HUES64 (cell line): Measurements from ENCODE around the gene DR1.

Source experiments
- H3K27ac ChIP-seq: 2 replicates; pipeline ENCODE4 v1.7.0; 2013; ENCODE audit warnings: low read depth, low read length, inconsistent platforms
- H3K27me3 ChIP-seq: 2 replicates; pipeline ENCODE4 v1.6.1; 2013; ENCODE audit warnings: mild to moderate bottlenecking, low read length; ENCODE audit not compliant: insufficient read depth
- H3K36me3 ChIP-seq: 2 replicates; pipeline ENCODE4 v1.6.1; 2013; ENCODE audit warnings: mild to moderate bottlenecking, low read length; ENCODE audit not compliant: insufficient read depth
- H3K4me1 ChIP-seq: 2 replicates; pipeline ENCODE4 v1.6.1; 2013; ENCODE audit warnings: mild to moderate bottlenecking, low read length, moderate library complexity; ENCODE audit not compliant: insufficient read depth
- H3K4me3 ChIP-seq: 2 replicates; pipeline ENCODE4 v1.5.1; 2013; ENCODE audit warnings: mild to moderate bottlenecking, low read length, moderate library complexity
- H3K9ac ChIP-seq: 2 replicates; pipeline ENCODE4 v1.6.1; 2013; ENCODE audit warnings: mild to moderate bottlenecking, low read depth, low read length
- H3K9me3 ChIP-seq: 2 replicates; pipeline ENCODE4 v1.6.1; 2013; ENCODE audit warnings: low read depth, low read length; ENCODE audit not compliant: insufficient read depth
- WGBS: fragments of 150-250, 120-280 bp; methylation state at CpG from one replicate; pipeline ENCODE4 v1.1.7; 2013; ENCODE audit warnings: missing lambda C conversion rate; 5-methylcytosine and 5-hydroxymethylcytosine counted together

The DR1 gene

DNA sequence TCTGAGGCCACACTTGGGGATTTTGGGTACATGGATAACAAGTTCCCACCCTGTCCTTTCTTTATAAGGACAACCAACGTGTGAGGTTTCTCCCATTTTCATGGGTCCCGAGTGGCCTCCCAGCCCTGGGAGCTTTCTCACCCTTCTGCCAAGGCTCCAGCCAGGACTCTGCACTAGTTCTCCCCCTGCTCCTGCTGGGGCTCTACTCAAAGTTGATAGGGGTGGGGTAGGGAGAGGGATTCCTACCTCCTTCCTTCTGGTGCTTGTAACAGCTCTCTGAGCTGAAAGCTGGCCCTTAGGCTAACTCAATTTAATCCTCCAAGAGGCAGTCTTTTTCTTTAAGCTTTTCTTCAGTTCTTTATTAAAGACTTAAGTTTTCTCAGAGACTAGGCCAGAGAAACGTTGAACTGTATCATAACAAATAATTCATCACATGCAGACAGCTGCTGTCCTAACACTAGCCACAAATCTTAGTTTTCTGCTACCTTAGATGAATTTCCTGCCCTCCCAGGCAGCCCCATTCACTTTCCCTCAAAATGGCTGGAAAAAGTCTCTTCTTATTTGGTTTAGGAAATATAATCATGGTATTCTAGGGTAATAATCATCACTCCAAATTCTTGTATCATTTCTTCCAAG is 22.4 kb upstream of the DR1 start:
- Histone ChIP-seq H3K27ac (no peak overlapping the region; the same call in 1 of the 2 replicates), H3K4me3 (no peak overlapping the region)
- 83% methylated on average over 3 of the region's 3 CpGs for WGBS

GRCh38 chr1:93324486-93325464 is 20.9 kb upstream of the DR1 start:
- peaks cover 7% of the 10 kb centered on the region for H3K9me3 ChIP-seq
- H3K4me1 ChIP-seq = peaks cover 7% of the 10 kb centered on the region; the same call in 1 of the 2 replicates
- no peaks in the 10 kb centered on the region for H3K27me3 ChIP-seq
- H3K27ac ChIP-seq = no peak overlapping the region
- no peak overlapping the region for H3K4me3 ChIP-seq
- WGBS = 88% methylated on average over 6 of the region's 8 CpGs
- H3K36me3 ChIP-seq = no peaks in the 10 kb centered on the region
- H3K9ac ChIP-seq = no peak overlapping the region

More for the DNA sequence above, 22.4 kb upstream of the DR1 start:
- Histone ChIP-seq H3K4me1 (peaks cover 7% of the 10 kb centered on the region; the same call in 1 of the 2 replicates), H3K9me3 (peaks cover 7% of the 10 kb centered on the region), H3K27me3 (no peaks in the 10 kb centered on the region), H3K9ac (no peak overlapping the region), H3K36me3 (no peaks in the 10 kb centered on the region)

DNA sequence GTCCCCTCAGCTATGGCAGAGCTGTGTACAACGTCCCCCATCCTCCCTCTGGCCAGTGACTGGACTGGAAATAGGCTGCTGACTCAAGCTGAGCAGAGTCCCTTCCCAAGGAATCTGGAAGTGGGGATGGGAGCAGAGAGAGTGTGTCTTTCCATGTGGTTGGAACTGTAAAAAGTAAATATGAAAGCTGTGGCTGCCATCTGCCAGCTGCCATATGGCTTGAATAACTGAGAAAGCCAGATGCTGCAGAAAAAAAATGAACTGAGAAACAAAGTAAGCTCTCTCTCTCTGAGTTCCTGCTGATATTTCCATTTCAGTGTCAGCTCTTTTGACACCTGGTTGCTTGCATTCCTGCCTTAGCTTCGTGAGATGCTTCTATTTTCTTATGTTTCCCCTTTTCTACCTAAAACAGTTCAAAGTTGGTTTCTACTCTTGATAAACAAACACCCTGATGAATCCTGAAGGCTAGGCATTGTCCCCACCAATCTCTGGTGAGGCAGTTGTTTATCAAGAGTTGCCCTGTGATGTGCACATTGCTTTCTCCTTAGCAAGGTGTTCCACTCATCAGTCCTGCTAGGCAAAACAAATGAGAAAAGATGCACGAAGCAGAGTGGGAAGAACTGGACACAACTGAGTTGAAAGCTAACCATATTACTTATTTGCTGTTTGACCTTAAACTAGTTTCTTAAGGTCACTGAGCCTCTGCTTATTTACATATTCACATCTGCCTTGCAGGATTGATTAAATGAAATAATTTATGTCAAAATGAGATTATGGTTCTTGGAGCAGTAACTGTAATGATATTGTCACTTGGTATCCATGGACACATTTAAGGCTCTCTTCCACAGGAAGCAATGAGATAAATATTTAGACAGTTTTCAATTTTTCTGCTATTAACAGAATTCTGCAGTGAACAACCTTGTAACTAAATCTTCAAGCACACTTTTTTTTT is 16.6 kb upstream of the DR1 start:
- H3K4me3 ChIP-seq = no peak overlapping the region
- no peak overlapping the region for H3K27ac ChIP-seq
- WGBS = 82% methylated on average over 3 of the region's 3 CpGs
- H3K4me1 ChIP-seq = peaks cover 13% of the 10 kb centered on the region
- H3K9ac ChIP-seq = no peak overlapping the region
- H3K27me3 ChIP-seq = no peaks in the 10 kb centered on the region
- H3K9me3 ChIP-seq = no peaks in the 10 kb centered on the region
- no peaks in the 10 kb centered on the region for H3K36me3 ChIP-seq

GRCh38 chr1:93330196-93330595 is 15.5 kb upstream of the DR1 start:
- Histone ChIP-seq H3K27ac (no peak overlapping the region), H3K4me3 (no peak overlapping the region), H3K27me3 (no peaks in the 10 kb centered on the region), H3K9ac (no peak overlapping the region), H3K36me3 (no peaks in the 10 kb centered on the region), H3K4me1 (peaks cover 10% of the 10 kb centered on the region; the same call in 1 of the 2 replicates), H3K9me3 (no peaks in the 10 kb centered on the region)
- 87% methylated on average over 1 of the region's 1 CpG for WGBS

GRCh38 chr1:93330617-93331016 is 15.1 kb upstream of the DR1 start:
- WGBS = 96% methylated on average over 3 of the region's 3 CpGs
- H3K4me1 ChIP-seq = peaks cover 10% of the 10 kb centered on the region; the same call in 1 of the 2 replicates
- H3K27me3 ChIP-seq = no peaks in the 10 kb centered on the region
- no peak overlapping the region for H3K4me3 ChIP-seq
- no peak overlapping the region for H3K27ac ChIP-seq
- no peaks in the 10 kb centered on the region for H3K36me3 ChIP-seq
- no peak overlapping the region for H3K9ac ChIP-seq
- no peaks in the 10 kb centered on the region for H3K9me3 ChIP-seq

- H3K9ac ChIP-seq = no peak overlapping the region
- H3K27me3 ChIP-seq = no peaks in the 10 kb centered on the region
- no peak overlapping the region for H3K27ac ChIP-seq
- peaks cover 12% of the 10 kb centered on the region; the same call in 1 of the 2 replicates for H3K4me1 ChIP-seq
- H3K9me3 ChIP-seq = no peaks in the 10 kb centered on the region
- WGBS = 82% methylated on average over 1 of the region's 2 CpGs
- no peaks in the 10 kb centered on the region; the same call in 1 of the 2 replicates for H3K36me3 ChIP-seq
- no peak overlapping the region for H3K4me3 ChIP-seq
These were observed 14.3 kb upstream of the DR1 start for GRCh38 chr1:93331412-93331811.

DNA sequence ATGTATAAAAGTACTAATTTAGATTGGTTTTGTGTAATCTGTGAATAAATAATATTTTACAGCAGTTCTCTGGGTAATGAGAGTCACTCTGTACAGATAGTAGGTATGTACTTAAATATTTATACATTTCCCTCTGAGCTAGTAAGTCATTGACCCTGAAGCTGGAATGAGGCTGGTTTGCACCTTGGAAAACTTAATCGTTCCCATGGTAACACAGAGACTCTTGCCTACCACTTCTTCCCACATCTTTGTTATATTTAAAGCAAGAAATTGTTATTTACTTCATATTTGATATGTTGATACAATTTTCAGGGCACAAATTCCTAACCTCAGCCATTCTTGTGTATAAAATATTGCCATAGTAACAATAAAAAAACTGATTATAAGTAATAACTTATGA is 13.3 kb upstream of the DR1 start:
- no peak overlapping the region for H3K9ac ChIP-seq
- H3K4me3 ChIP-seq = no peak overlapping the region
- WGBS = 100% methylated on average over 1 of the region's 1 CpG
- H3K27ac ChIP-seq = no peak overlapping the region
- H3K9me3 ChIP-seq = no peaks in the 10 kb centered on the region
- peaks cover 14% of the 10 kb centered on the region; the same call in 1 of the 2 replicates for H3K4me1 ChIP-seq
- H3K27me3 ChIP-seq = no peaks in the 10 kb centered on the region
- peaks cover 3% of the 10 kb centered on the region for H3K36me3 ChIP-seq

DNA sequence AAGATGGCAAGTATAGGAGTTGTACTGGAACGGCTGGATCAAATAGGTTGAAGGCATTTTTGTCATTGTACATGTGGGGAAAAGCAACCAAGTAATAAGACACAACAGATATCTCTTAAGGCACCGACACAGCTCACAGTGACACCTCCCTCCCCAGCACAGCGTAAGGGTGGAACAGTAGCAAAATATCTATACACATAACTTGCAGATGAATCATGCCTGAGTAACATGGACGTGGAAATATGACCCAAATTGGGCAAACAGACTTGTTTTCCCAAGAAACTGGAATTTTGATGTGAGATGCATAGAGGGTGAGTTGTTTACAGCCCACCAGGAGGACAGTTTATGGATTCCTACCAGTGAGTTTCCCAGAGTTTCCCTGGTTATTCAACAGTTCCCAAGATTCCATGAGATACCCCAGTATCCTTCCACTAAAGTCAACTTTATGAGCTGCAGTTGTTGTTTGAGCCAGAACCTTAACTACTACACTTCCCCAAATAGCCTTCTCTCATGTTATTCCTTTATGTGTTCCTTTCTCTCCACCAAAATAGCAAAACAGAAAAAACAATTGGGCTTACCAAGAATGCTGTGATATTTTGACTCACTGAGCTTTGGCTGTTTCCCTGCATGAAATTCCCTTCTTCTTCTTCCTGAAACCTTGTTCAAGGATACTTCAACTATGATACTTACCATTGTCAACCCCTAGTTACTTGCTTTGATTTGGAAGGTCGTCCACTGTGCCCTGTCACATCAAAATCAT is 7.1 kb upstream of the DR1 start:
- Histone ChIP-seq H3K27me3 (no peaks in the 10 kb centered on the region), H3K9ac (no peak overlapping the region), H3K27ac (no peak overlapping the region), H3K4me3 (no peak overlapping the region), H3K36me3 (peaks cover 20% of the 10 kb centered on the region), H3K9me3 (no peaks in the 10 kb centered on the region), H3K4me1 (peaks cover 14% of the 10 kb centered on the region)
- WGBS = over 99% methylated on average over 4 of the region's 5 CpGs

DNA sequence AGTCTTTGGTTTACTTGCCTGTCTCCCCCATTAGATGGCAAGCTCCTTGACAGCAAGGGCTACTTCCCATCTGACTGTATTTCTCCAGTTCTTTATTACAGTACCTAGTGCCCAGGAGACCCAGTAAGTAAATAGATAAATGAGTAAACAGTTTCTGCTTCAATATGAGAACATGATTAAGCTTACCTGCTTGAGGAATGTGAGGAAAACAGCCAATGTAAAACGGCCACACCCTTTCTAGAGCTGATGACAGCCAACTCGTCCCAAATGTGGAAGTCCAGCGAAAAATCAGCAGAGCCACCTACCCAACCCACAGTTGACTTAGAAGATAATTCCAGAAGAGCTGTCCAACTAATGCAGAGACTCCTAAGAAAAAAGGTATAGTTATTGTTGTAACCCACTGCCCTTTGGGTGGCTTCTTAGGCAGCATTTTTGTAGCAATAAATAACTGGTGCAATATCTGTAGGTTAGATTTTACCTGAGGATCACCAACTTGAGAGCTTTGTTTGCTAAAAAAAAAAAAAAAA is 6.5 kb upstream of the DR1 start:
- 46% methylated on average over 3 of the region's 3 CpGs for WGBS
- Histone ChIP-seq H3K9ac (no peak overlapping the region), H3K27ac (no peak overlapping the region), H3K36me3 (peaks cover 20% of the 10 kb centered on the region), H3K27me3 (no peaks in the 10 kb centered on the region), H3K9me3 (no peaks in the 10 kb centered on the region), H3K4me3 (no peak overlapping the region), H3K4me1 (peaks cover 14% of the 10 kb centered on the region)

DNA sequence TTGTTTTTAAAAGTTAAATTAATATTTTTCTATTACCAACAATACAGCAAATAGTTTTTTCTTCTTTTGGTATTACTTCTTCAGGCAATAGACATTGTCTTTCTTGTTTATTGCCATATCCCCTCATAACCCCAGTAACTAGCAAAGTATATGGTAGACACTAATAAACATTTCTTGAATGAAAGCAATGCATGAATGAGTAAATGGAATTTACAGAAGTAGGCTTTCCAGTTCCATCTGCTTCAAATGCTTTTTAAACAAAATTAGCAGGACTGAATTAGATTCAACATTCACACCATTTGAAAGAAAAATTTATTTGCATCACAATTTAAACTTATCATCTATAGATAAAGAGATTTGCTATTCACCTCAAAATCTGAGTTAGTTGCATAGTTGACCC is 5.6 kb upstream of the DR1 start:
- Histone ChIP-seq H3K36me3 (peaks cover 20% of the 10 kb centered on the region), H3K4me3 (no peak overlapping the region)

More for the DNA sequence above, 5.6 kb upstream of the DR1 start:
- no peaks in the 10 kb centered on the region for H3K9me3 ChIP-seq
- H3K27me3 ChIP-seq = no peaks in the 10 kb centered on the region
- H3K27ac ChIP-seq = no peak overlapping the region
- no peak overlapping the region for H3K9ac ChIP-seq
- H3K4me1 ChIP-seq = peaks cover 14% of the 10 kb centered on the region
